C4-2B (cell line): ENCODE measurements around the gene DNAJB8.

Experiments used
- H3K27ac ChIP-seq: fragments of 450-650 bp; 2 replicates; pipeline ENCODE4 v1.5.1; 2017
- ZFX ChIP-seq: fragments of 450-650 bp; IDR thresholded peaks from 2 replicates; pipeline ENCODE4 v1.6.1; 2017
- TF ChIP-seq, protein P1 (sequence below): fragments of 450-650 bp; conservative IDR thresholded peaks from 2 replicates; pipeline ENCODE4 v1.5.1; 2017; ENCODE audit warnings: mild to moderate bottlenecking

Gene DNAJB8

DNA sequence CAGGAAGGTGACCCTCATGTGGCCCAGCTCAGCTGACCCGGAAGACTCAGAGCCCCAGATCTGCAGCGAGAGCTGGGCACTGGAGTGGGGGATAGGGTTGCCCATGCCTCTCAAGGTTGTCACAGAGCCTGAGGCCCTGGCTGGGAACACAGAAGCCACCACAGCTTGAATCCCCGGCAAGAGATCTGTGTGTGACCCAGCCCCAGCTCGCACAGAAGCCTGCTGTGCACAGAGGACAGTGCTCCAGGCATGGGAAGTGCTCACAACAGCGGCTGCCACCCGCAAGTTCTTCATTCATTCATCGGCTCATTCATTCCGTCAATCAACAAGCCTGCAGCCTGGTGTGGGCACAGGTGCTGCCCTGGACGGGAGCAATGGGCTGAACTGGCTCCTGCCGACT, 36.4 kb downstream of the DNAJB8 start:
- TF ChIP-seq, protein P1, sequence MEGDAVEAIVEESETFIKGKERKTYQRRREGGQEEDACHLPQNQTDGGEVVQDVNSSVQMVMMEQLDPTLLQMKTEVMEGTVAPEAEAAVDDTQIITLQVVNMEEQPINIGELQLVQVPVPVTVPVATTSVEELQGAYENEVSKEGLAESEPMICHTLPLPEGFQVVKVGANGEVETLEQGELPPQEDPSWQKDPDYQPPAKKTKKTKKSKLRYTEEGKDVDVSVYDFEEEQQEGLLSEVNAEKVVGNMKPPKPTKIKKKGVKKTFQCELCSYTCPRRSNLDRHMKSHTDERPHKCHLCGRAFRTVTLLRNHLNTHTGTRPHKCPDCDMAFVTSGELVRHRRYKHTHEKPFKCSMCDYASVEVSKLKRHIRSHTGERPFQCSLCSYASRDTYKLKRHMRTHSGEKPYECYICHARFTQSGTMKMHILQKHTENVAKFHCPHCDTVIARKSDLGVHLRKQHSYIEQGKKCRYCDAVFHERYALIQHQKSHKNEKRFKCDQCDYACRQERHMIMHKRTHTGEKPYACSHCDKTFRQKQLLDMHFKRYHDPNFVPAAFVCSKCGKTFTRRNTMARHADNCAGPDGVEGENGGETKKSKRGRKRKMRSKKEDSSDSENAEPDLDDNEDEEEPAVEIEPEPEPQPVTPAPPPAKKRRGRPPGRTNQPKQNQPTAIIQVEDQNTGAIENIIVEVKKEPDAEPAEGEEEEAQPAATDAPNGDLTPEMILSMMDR, result no peak
- TF ChIP-seq ZFX, result no peak
- H3K27ac ChIP-seq, result no peak overlapping the region

DNA sequence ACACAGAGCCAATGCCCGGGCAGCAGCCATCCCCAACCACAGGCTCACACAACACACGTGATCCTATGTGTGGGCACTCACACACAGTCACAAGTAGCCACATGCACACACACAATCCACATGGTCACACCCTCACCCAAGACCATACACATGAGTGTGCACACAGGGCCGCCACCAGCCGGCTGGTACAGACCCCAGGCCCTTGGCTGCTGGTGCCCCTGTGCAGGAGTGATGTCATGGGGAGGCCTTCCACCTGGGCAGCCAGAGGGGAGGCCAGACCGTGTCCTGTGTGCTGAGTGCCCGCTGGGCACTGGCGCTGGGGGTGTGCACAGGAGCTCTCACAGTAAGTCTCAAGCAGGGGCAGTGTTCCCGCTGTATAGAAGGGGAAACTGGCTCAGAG, 36.9 kb downstream of the DNAJB8 start:
- no peak for TF ChIP-seq ZFX
- H3K27ac ChIP-seq, result no peak overlapping the region

GRCh38 chr3:128429275-128429674, 37.4 kb downstream of the DNAJB8 start:
- TF ChIP-seq ZFX, result no peak
- TF ChIP-seq, protein P1, result no peak
- no peak overlapping the region for H3K27ac ChIP-seq

DNA sequence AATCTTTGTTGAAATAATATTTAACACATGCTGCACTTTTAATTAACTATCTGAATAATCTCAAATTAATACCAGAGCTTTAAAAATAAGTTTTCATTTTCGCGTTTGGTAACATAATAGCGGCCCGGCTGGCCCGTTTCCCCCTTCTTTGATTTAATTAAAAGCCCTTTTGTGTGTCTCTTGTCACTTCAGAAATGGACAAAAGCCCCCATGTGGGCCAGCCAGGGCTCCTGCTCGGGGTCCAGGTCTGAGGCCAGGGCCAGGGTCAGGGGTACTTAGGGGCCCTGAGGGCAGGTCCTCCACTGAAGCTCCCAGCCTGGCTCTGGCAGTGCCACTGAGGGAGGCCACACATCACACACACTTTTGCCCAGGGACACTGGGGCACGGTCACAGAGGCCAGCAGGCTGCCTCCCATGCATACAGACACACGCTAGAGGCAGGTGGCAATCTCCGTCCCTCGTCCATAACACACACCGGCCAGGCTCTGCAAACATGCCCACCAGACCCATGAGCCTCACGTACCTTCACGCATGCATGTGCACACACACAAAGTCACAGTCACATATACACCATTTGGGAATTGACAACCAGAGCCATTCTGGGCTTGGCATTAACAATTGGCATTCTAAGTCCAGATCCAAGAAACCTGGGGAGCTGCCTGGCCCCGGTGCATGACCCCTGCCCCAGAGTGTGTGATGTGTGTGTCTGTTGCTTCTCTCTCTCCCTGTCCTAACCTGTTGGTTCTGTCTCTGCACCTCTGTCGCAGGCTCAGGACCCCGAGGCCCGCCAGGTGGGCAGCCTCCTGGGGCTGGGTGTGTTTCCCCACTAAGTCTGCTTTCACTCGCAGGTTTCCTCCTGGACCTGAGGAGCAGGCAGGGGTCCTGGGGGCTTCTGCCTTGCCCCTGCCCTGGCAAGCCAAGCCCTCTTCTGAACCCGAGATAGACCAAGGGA, 38.5 kb downstream of the DNAJB8 start:
- no peak for TF ChIP-seq ZFX
- TF ChIP-seq, protein P1, result no peak
- H3K27ac ChIP-seq, result no peak overlapping the region

GRCh38 chr3:128427175-128427857, 39.4 kb downstream of the DNAJB8 start:
- no peak for TF ChIP-seq ZFX
- TF ChIP-seq, protein P1, result no peak

DNA sequence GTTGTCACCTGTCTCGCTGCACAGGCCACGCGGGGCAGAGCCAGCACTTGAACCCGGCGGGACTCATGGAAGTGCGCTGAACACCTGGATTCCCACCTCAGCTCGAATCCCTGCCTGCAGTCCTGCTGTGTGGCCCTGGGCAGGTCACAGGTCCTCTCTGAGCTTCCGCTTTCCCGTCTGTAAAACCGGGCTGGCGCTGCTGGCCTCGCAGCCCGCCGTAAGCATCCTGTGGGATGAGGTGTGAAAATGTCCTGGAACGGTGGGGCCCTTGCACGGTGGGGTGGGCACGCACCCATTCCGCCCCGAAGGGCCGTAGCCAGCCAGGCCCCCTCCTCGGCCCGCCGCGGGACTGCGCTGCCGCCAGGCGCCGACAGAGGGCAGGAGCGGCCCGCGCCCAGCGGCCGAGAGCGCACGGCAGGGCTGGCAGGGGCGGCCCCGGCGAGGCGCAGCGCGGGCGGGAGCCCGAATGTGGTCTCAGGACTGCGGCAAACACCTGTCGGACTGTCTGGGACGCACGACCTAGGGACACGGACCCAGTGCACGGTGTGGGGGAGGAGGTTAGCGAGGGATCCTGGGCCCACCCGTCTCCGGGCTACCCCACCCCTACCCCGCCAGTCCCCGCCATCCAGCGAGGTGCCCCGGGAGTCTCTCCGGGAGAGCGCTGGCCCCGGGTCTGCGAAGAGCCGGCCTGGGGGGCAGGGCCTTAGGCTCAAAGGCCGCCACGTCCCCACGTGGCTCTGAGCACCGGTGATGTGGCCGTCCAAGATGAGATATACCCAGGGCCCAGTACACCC, 40.4 kb downstream of the DNAJB8 start:
- TF ChIP-seq, protein P1, result peak; percentile 99
- no peak for TF ChIP-seq ZFX

More at GRCh38 chr3:128427175-128427857, 39.4 kb downstream of the DNAJB8 start:
- H3K27ac ChIP-seq, result no peak overlapping the region; the same call in 1 of the 2 replicates

GRCh38 chr3:128425846-128426127, 40.9 kb downstream of the DNAJB8 start:
- TF ChIP-seq, protein P1, result no peak
- TF ChIP-seq ZFX, result no peak
- H3K27ac ChIP-seq, result peak overlapping the region; percentile 26

More for the DNA sequence above, 40.4 kb downstream of the DNAJB8 start:
- peak overlapping the region; percentile 26 for H3K27ac ChIP-seq
